HG02798 (cell line): Measurements from ENCODE around the gene SHISA4.
"Not testable (repeated sequence)": the region's sequence is repeated elsewhere in the genome, so short reads cannot be mapped to it uniquely, and the experiment has no call there.

Experiments
- ATAC-seq: cut with Tn5 transposase; IDR thresholded peaks from one replicate; pipeline ENCODE4 v1.9.1; 2021; ENCODE audit warnings: mild to moderate bottlenecking; ENCODE audit not compliant: unreplicated experiment, poor library complexity

Gene SHISA4

GRCh38 chr1:201918343-201918742 is 29.6 kb downstream of the SHISA4 start:
- no peak for ATAC-seq

- ATAC-seq = no peak
Observed at GRCh38 chr1:201921952-201922558, 33.4 kb downstream of the SHISA4 start.

- no peak for ATAC-seq
Observed at GRCh38 chr1:201925301-201925567, 36.5 kb downstream of the SHISA4 start.

GRCh38 chr1:201925981-201926645 is 37.4 kb downstream of the SHISA4 start:
- no peak for ATAC-seq

GRCh38 chr1:201928266-201928665 is 39.6 kb downstream of the SHISA4 start:
- no peak for ATAC-seq

- no peak for ATAC-seq
Observed at GRCh38 chr1:201930137-201930536, 41.4 kb downstream of the SHISA4 start.

- no peak for ATAC-seq
Observed at GRCh38 chr1:201930803-201931202, 42.1 kb downstream of the SHISA4 start.

- ATAC-seq = no peak
Observed at GRCh38 chr1:201933840-201934430, 45.2 kb downstream of the SHISA4 start.

- no peak for ATAC-seq
Observed at GRCh38 chr1:201937624-201938213, 49.0 kb downstream of the SHISA4 start.

GRCh38 chr1:201938440-201939035 is 49.8 kb downstream of the SHISA4 start:
- ATAC-seq = no peak

GRCh38 chr1:201939148-201939547 is 50.5 kb downstream of the SHISA4 start:
- no peak for ATAC-seq

GRCh38 chr1:201939574-201939973 is 50.9 kb downstream of the SHISA4 start:
- no peak for ATAC-seq

GRCh38 chr1:201940316-201940715 is 51.6 kb downstream of the SHISA4 start:
- ATAC-seq = not testable (repeated sequence)

- no peak for ATAC-seq
Observed at GRCh38 chr1:201941420-201942128, 52.9 kb downstream of the SHISA4 start.

- ATAC-seq = no peak
Observed at GRCh38 chr1:201942129-201942495, 53.4 kb downstream of the SHISA4 start.
